HUES6 (cell line): ENCODE results near the gene ERMN.
"Not testable (repeated sequence)": the region's sequence is repeated elsewhere in the genome, so short reads cannot be mapped to it uniquely, and the experiment has no call there.

Experiments
- H3K27ac ChIP-seq: 2 replicates; pipeline ENCODE4 v1.7.0; 2013; ENCODE audit warnings: low read depth, mild to moderate bottlenecking, low read length, inconsistent platforms
- H3K27me3 ChIP-seq: 2 replicates; pipeline ENCODE4 v1.6.1; 2013; ENCODE audit warnings: low read length; ENCODE audit not compliant: control insufficient read depth, insufficient read depth
- H3K36me3 ChIP-seq: 2 replicates; pipeline ENCODE4 v1.6.1; 2013; ENCODE audit warnings: low read length; ENCODE audit not compliant: control insufficient read depth, insufficient read depth
- H3K4me1 ChIP-seq: 2 replicates; pipeline ENCODE4 v1.6.1; 2013; ENCODE audit warnings: low read length; ENCODE audit not compliant: control insufficient read depth, insufficient read depth
- H3K4me3 ChIP-seq: 2 replicates; pipeline ENCODE4 v1.5.1; 2013; ENCODE audit warnings: low read depth, low read length
- H3K9ac ChIP-seq: one replicate; pipeline ENCODE4 v1.6.1; 2013; ENCODE audit warnings: mild to moderate bottlenecking, low read length
- H3K9me3 ChIP-seq: 2 replicates; pipeline ENCODE4 v1.6.1; 2013; ENCODE audit warnings: low read depth, low read length; ENCODE audit not compliant: control insufficient read depth, insufficient read depth

ERMN gene

GRCh38 chr2:157348291-157348921 is 22.8 kb upstream of the ERMN start:
- Histone ChIP-seq H3K9me3 (peaks cover 5% of the 10 kb centered on the region; the same call in 1 of the 2 replicates), H3K36me3 (no peaks in the 10 kb centered on the region), H3K9ac (no peak overlapping the region), H3K4me3 (no peak overlapping the region), H3K27ac (no peak overlapping the region), H3K4me1 (peaks cover 14% of the 10 kb centered on the region; the same call in 1 of the 2 replicates), H3K27me3 (no peaks in the 10 kb centered on the region)

DNA sequence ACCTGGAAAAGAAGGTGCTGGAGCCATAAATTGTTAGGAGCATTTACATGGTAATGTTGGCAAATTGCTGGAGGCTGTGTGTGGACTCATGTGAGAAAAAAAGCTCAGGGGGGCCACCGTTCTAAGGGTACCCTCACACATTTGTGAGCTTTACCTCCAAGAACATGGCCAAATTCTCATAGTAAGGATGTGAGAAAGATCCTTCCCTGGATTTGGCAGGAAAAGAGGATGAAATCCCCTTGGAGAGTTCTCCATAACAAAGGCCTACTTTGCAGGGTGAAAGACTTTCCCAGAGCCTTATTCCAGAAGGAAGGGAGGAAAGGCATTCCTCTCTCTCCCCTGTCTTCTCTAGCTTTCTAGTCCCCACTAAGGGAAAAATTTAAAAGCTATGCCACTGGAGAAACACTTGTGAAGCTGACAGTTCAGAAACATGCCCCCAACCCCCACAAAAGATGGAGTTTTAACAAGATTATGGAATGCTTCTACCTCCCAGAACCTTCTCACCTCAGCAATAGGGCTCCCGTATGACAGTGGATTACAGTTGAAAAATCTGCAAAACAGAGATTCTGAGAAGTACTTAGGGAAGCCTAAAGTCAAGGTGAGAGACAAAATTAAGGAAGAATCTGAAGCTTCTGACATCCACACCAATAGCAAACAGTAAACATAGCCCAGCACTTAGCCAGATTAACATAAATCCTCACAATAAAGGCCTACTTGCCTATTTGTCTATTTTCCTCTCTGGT is 20.2 kb upstream of the ERMN start:
- H3K9me3 ChIP-seq, result peaks cover 23% of the 10 kb centered on the region
- peak overlapping the region; percentile 29 for H3K9ac ChIP-seq
- peak overlapping the region; percentile 81 for H3K27ac ChIP-seq
- 0 out of 2 replicates have a peak overlapping the region, but pooled peaks have one; percentile 8 for H3K4me3 ChIP-seq
- H3K36me3 ChIP-seq, result no peaks in the 10 kb centered on the region
- peaks cover 14% of the 10 kb centered on the region; the same call in 1 of the 2 replicates for H3K4me1 ChIP-seq
- H3K27me3 ChIP-seq, result no peaks in the 10 kb centered on the region

DNA sequence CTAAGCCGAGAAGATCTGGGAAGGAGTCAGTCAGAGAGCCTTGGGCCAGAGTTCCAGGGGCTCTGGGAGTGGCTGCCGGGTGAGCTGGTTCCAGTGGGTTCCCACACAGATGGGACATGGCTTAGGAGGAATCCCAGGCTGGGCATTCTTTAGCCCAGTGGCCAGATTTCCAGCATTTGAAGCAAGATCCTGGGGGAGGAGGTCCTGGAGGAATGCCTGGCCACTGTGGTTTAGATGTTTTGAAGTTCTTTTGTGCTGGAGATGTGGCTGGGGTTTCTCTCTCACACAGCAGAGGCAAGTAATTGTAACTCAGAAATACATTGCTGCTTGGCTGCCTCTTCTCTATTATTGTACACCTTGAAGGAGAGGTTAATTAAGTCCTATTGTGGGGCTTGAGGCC is 15.8 kb upstream of the ERMN start:
- H3K27ac ChIP-seq, H3K27me3 ChIP-seq, H3K36me3 ChIP-seq, H3K4me3 ChIP-seq, H3K9ac ChIP-seq: not testable (repeated sequence)
- Histone ChIP-seq H3K9me3 (peaks cover 23% of the 10 kb centered on the region), H3K4me1 (peaks cover 20% of the 10 kb centered on the region)

DNA sequence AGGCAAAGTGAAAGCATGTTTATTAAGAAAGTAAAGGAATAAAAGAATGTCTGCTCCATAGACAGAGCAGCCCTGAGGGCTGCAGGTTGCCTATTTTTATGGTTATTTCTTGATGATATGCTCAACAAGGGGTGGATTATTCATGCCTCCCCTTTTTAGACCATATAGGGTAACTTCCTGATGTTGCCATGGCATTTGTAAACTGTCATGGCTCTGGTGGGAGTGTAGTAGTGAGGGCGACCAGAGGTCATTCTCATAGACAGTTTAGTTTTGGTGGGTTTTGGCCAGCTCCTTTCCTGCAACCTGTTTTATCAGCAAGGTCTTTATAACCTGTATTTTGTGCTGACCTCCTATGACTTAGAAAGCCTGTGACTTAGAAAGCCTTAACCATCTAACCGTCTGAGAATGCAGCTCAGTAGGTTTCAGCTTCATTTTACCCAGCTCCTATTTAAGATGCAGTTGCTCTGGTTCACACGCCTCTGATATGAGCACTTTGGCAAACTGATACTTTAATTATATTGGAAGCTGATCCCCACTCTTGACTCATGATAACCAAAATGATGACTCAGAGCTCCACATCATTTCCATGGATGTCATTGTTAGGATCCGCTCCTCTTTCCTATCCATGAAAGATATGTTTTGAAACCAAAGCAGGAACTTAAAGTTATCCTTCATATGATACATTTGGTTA is 14.5 kb upstream of the ERMN start:
- no peak overlapping the region for H3K27ac ChIP-seq
- H3K9me3 ChIP-seq, result peaks cover 23% of the 10 kb centered on the region
- H3K36me3 ChIP-seq, result no peaks in the 10 kb centered on the region
- no peak overlapping the region for H3K4me3 ChIP-seq
- no peak overlapping the region for H3K9ac ChIP-seq
- no peaks in the 10 kb centered on the region for H3K27me3 ChIP-seq
- peaks cover 8% of the 10 kb centered on the region; the same call in 1 of the 2 replicates for H3K4me1 ChIP-seq

GRCh38 chr2:157337978-157338377 is 12.4 kb upstream of the ERMN start:
- Histone ChIP-seq H3K4me1 (peaks cover 8% of the 10 kb centered on the region; the same call in 1 of the 2 replicates), H3K9ac (no peak overlapping the region), H3K27me3 (no peaks in the 10 kb centered on the region), H3K27ac (no peak overlapping the region), H3K9me3 (peaks cover 16% of the 10 kb centered on the region), H3K4me3 (no peak overlapping the region), H3K36me3 (no peaks in the 10 kb centered on the region)

- no peak overlapping the region for H3K27ac ChIP-seq
- peaks cover 1% of the 10 kb centered on the region; the same call in 1 of the 2 replicates for H3K9me3 ChIP-seq
- peaks cover 8% of the 10 kb centered on the region; the same call in 1 of the 2 replicates for H3K4me1 ChIP-seq
- H3K9ac ChIP-seq, result no peak overlapping the region
- no peaks in the 10 kb centered on the region for H3K36me3 ChIP-seq
- H3K4me3 ChIP-seq, result no peak overlapping the region
- no peaks in the 10 kb centered on the region for H3K27me3 ChIP-seq
These were observed 10.8 kb upstream of the ERMN start for GRCh38 chr2:157336137-157337010.

GRCh38 chr2:157334797-157335196 is 9.2 kb upstream of the ERMN start:
- H3K27ac ChIP-seq, result no peak overlapping the region
- H3K4me3 ChIP-seq, result no peak overlapping the region
- H3K4me1 ChIP-seq, result peaks cover 3% of the 10 kb centered on the region; the same call in 1 of the 2 replicates
- H3K9me3 ChIP-seq, result no peaks in the 10 kb centered on the region
- H3K36me3 ChIP-seq, result no peaks in the 10 kb centered on the region
- no peak overlapping the region for H3K9ac ChIP-seq
- H3K27me3 ChIP-seq, result no peaks in the 10 kb centered on the region

DNA sequence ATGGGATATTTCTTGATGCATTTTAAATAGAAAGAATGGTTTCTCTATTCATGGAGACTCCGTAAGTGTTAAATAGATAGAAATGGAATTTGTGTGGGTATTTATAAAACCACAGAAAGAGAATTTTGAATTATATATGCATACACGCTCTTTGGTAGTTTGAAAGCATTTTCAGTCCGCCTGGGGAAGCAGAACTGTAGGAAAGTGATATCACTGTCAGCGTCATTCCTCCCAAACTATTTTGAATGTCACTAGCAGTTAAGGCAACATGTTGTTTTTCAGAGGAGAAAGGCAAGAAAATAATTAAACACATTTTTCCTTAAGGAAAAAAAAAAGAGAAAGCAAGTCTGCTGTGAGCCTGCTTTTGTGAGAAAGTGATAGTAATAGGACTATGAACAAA is 8.7 kb upstream of the ERMN start:
- H3K36me3 ChIP-seq, result no peaks in the 10 kb centered on the region
- no peak overlapping the region for H3K4me3 ChIP-seq
- H3K4me1 ChIP-seq, result no peaks in the 10 kb centered on the region
- H3K27me3 ChIP-seq, result no peaks in the 10 kb centered on the region
- H3K9me3 ChIP-seq, result no peaks in the 10 kb centered on the region
- H3K27ac ChIP-seq, result no peak overlapping the region
- no peak overlapping the region for H3K9ac ChIP-seq

DNA sequence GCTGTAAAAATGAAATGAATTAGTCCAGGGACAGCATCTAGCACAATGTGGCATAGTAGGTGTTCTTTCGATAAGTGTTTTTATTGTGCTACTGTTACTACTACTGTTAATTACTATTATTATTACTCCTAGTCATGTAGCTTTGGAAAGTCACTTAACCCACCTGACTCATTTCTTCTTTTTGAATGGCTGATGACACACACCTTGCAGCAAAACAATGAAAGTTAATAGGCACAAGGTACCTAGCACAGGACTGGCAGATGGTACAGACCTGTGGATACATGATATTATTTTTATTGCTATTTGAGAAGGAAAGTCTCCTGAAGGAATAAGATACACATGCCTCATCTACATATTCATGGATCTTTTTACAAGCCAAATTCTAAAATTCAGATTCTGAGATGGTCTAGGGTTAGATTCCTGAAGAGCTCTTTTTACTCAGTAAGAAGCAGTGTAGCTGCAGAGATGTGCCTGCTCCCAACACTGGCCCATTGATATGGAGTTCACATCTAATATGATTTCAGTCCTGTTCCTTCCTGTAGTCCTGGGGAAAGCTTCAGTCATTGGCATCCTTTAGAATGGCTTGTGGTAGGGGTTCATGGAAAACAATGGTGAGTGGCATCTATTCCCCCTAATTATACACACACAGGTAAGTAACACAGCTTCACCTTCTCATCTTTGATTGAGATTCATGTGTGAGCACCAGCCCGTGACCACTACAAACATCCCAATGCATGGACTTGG is 7.9 kb upstream of the ERMN start:
- Histone ChIP-seq H3K27ac (no peak overlapping the region), H3K4me1 (no peaks in the 10 kb centered on the region), H3K4me3 (no peak overlapping the region), H3K27me3 (no peaks in the 10 kb centered on the region), H3K9me3 (no peaks in the 10 kb centered on the region), H3K36me3 (no peaks in the 10 kb centered on the region), H3K9ac (no peak overlapping the region)

DNA sequence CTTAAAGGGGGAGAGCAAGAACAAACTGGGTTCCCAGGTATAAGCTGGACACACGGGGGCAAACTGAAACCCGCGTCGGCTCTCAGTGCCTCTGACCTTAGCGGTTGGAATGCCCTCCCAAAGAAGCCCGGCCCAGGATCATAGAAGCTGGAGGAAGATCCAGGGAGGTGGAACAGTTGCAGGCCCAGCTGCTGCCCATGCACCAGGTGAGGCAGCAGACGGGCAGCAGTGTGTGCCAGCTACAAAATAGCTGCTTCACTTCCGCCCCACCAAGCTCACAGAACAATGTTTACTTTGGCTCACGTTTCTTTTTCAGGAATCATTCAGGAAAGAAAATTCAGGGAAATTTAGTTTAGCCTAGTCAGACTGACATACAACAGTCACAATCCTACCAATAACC is 3.9 kb upstream of the ERMN start:
- no peaks in the 10 kb centered on the region for H3K36me3 ChIP-seq
- H3K27me3 ChIP-seq, result no peaks in the 10 kb centered on the region
- H3K9me3 ChIP-seq, result no peaks in the 10 kb centered on the region
- H3K4me1 ChIP-seq, result peaks cover 21% of the 10 kb centered on the region
- no peak overlapping the region for H3K9ac ChIP-seq
- H3K27ac ChIP-seq, result no peak overlapping the region
- H3K4me3 ChIP-seq, result no peak overlapping the region
